A673 (cell line): ENCODE results near the gene MEA1. TPM values are rescaled to one million over a fixed set of nuclear protein-coding genes. Genes with fewer than 3 reads are reported as not detected.

ENCODE experiments used
- BruUV-seq: library from RNA; stranded (reverse); fragments of 400-500 nt; replicated peaks from 2 replicates; lab custom pipeline; 2021; lab: Mats Ljungman, UMichigan
- CTCF ChIA-PET: fragments of 300-600 bp; sonication (Branson Sonifier 250); formaldehyde crosslinking; loops from one replicate; lab custom pipeline; 2022; ENCODE audit warnings: antibody characterized with exemption; lab: Charles Lee
- POLR2A ChIA-PET: fragments of 300-600 bp; sonication (Branson Sonifier 250); formaldehyde crosslinking; loops from one replicate; lab custom pipeline; 2022; ENCODE audit warnings: antibody characterized with exemption; ENCODE audit not compliant: low non-redundant PET; lab: Charles Lee
- DNase-seq: peaks from one replicate; pipeline ENCODE4 v3.0.0-alpha.2; 2015; ENCODE audit warnings: low spot score
- H3K27ac ChIP-seq: fragments of 200-600 bp; sonication (generic); 2 replicates; pipeline ENCODE4 v1.5.1; 2016; ENCODE audit warnings: mixed run types, low read depth, mild to moderate bottlenecking, mixed read lengths, antibody characterized with exemption, low read length; ENCODE audit not compliant: poor library complexity, severe bottlenecking
- H3K27me3 ChIP-seq: fragments of 200-600 bp; sonication (generic); replicated peaks from 2 replicates; pipeline ENCODE4 v1.6.1; 2017; ENCODE audit warnings: mixed run types, low read depth, mild to moderate bottlenecking, mixed read lengths, antibody characterized with exemption, low read length; ENCODE audit not compliant: insufficient read depth, poor library complexity
- H3K36me3 ChIP-seq: fragments of 200-600 bp; sonication (generic); 2 replicates; pipeline ENCODE4 v1.6.1; 2016; ENCODE audit warnings: mixed run types, mild to moderate bottlenecking, mixed read lengths, antibody characterized with exemption, low read length; ENCODE audit not compliant: insufficient read depth, poor library complexity, severe bottlenecking
- H3K4me1 ChIP-seq: fragments of 200-600 bp; sonication (generic); 2 replicates; pipeline ENCODE4 v1.6.1; 2017; ENCODE audit warnings: mixed run types, mild to moderate bottlenecking, mixed read lengths, antibody characterized with exemption, low read length; ENCODE audit not compliant: insufficient read depth, poor library complexity, severe bottlenecking
- H3K4me3 ChIP-seq: fragments of 200-600 bp; sonication (generic); 2 replicates; pipeline ENCODE4 v1.5.1; 2016; ENCODE audit warnings: low read depth, mixed run types, mild to moderate bottlenecking, mixed read lengths, low read length; ENCODE audit not compliant: poor library complexity, severe bottlenecking
- H3K9me3 ChIP-seq: fragments of 200-600 bp; sonication (generic); 2 replicates; pipeline ENCODE4 v1.6.1; 2016; ENCODE audit warnings: mixed run types, low read depth, mild to moderate bottlenecking, mixed read lengths, antibody characterized with exemption, low read length; ENCODE audit not compliant: poor library complexity, severe bottlenecking
- EZH2 ChIP-seq: fragments of 200-600 bp; sonication (generic); IDR thresholded peaks from 2 replicates; pipeline ENCODE4 v1.6.1; 2017; ENCODE audit warnings: borderline replicate concordance, low read depth, mild to moderate bottlenecking, mixed read lengths, antibody characterized with exemption, low read length; ENCODE audit not compliant: poor library complexity, severe bottlenecking
- intact Hi-C: fragments of 100-400 bp; cut with micrococcal nuclease; formaldehyde crosslinking; loops from one replicate; pipeline ENCODE4 v1.10.0; 2022; ENCODE audit not compliant: unreplicated experiment
- total RNA-seq: library from RNA; stranded (reverse); gene quantifications from 2 replicates; pipeline ENCODE4 v1.2.3, GENCODE V29; 2021
- TF ChIP-seq, protein P1 (sequence below): fragments of 300-800, 200-600 bp; sonication (generic); conservative IDR thresholded peaks from 2 replicates; pipeline ENCODE4 v1.5.1; 2017; ENCODE audit warnings: low read depth, mild to moderate bottlenecking, antibody characterized with exemption, low read length, moderate library complexity, mixed read lengths

Gene MEA1
- total RNA-seq, 1 experiment from 2014 or later: 125 TPM

DNA sequence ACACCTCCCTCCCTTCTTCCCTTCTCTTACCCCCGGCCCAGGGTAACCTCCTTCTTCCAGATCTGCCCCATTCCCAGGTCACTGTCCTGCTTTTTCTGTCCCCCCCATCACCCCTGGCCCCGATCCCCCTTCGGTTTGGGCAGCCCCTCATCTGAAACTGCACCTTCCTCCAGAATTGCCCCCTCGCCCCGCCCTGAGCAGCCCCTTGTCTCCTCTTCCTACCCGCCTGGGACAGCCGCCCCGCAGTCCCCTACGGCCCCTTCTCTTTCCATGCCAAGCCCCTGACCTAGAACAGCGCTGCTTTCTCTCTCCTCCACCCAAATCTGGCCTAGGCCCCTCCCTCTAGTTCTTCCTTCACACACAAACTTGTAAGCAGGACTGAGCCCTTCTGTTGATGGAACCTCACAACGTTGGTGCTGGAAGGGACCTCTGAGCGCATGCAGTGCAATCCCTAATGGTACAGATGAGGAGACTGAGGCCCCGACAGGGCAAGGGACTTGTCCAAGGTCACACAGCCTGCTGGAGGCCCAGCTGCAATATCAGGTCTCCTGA lies 28.7 kb downstream of the MEA1 start:
- peak overlapping the region; percentile 92 for H3K27ac ChIP-seq
- peaks cover 7% of the 10 kb centered on the region for H3K4me1 ChIP-seq
- H3K9me3 ChIP-seq: no peaks in the 10 kb centered on the region
- no peak for TF ChIP-seq EZH2
- TF ChIP-seq, protein P1, sequence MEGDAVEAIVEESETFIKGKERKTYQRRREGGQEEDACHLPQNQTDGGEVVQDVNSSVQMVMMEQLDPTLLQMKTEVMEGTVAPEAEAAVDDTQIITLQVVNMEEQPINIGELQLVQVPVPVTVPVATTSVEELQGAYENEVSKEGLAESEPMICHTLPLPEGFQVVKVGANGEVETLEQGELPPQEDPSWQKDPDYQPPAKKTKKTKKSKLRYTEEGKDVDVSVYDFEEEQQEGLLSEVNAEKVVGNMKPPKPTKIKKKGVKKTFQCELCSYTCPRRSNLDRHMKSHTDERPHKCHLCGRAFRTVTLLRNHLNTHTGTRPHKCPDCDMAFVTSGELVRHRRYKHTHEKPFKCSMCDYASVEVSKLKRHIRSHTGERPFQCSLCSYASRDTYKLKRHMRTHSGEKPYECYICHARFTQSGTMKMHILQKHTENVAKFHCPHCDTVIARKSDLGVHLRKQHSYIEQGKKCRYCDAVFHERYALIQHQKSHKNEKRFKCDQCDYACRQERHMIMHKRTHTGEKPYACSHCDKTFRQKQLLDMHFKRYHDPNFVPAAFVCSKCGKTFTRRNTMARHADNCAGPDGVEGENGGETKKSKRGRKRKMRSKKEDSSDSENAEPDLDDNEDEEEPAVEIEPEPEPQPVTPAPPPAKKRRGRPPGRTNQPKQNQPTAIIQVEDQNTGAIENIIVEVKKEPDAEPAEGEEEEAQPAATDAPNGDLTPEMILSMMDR: no peak
- peaks cover 14% of the 10 kb centered on the region for H3K36me3 ChIP-seq
- H3K4me3 ChIP-seq: peak overlapping the region; percentile 90
- intact Hi-C loops: no loop called here
- no TSS peak for BruUV-seq
- ChIA-PET POLR2A (no interaction called here), CTCF (interaction anchor here (0.6 kb wide), 1 partner anchor 75 kb away, joined by 4 read pairs; no protein-coding TSS in a partner anchor)
- H3K27me3 ChIP-seq: no peaks in the 10 kb centered on the region
- DNase-seq: peak; percentile 30

DNA sequence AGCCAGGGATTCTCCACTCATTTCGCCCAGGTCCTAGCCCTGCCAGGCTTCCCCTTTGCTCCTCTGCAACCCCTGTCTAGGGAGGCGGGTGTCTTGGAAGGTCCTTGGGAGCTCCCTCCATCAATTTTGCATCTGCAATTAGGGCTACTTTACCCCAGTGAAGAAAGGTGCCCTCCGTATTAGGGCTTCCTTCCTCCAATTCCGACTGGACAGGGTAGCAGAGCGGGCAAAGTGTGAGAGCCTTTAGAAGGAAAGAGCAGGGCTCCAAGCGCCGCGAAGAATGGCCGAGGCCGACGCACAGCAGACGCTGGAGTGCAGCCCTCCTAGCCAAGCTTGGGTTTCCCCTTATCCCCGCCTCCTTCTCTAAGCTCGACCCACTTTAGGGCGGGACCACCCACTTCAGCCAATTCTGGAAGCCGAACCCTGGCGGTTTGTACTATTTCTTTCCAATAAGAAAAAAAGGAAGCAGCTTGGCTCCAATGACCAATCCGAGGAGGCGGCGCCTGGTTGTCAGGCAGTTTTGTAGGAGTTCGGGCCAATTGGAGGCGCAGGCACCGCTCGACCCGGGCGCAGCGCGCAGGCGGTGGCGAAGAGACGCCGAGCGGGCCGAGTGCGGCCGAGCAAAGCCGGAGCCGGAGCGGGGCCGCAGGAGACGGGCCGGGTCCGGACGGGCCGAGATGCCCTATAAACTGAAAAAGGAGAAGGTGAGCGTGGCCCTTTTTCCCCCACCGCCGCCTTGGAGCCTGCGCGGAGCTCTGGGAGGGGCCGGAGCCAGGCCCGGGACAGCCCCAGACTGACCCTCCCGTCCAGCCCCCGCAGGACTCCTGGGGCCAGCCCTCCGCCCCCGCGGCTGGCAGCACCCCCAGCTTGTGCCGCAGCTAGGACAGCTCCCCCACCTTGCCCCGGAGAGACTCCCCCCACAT lies 29.5 kb downstream of the MEA1 start, which contains the start of gene PPP2R5D:
TSS of gene PPP2R5D (plus strand) at position 570 of the 923 bp plus-strand sequence. CDS start at position 678, 108 bp downstream.
- peaks cover 6% of the 10 kb centered on the region for H3K36me3 ChIP-seq
- peak within 1 kb of the TSS; percentile 92 for H3K27ac ChIP-seq
- BruUV-seq: no TSS peak
- peak; percentile 100 for DNase-seq
- intact Hi-C loops: no loop called here
- no peaks in the 10 kb centered on the region for H3K9me3 ChIP-seq
- CTCF ChIA-PET: interaction anchor here (0.5 to 0.7 kb wide), 4 partner anchors 13 to 80 kb away, joined by 3 to 4 read pairs (median 4); no protein-coding TSS in a partner anchor
- peaks cover 13% of the 10 kb centered on the region for H3K4me1 ChIP-seq
- POLR2A ChIA-PET: interaction anchor here (0.5 to 0.9 kb wide), 4 partner anchors 30 to 187 kb away, joined by 3 to 22 read pairs (median 3); partner anchors contain the start of genes CNPY3 and KLHDC3
- TF ChIP-seq, protein P1: no peak
- no peak for TF ChIP-seq EZH2
- no peaks in the 10 kb centered on the region for H3K27me3 ChIP-seq
- H3K4me3 ChIP-seq: peak within 1 kb of the TSS; percentile 90

DNA sequence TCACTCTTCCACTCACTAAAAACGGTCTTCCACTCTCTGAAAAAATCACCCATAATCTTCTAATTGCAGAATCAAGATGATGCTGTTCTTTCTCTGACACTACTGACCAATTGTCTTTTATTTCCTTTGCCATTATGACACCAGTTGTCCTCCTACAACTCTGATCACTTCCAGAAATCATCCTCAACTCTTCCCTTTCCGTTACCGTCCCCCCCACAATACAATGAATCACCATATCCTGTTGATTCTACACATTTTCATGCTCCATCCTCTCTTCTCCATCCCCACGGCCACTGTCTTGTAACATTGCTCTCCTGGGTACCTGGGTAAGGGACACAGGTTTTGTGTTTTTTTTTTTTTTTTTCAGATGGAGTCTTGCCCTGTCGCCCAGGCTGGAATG lies 31.9 kb downstream of the MEA1 start:
- DNase-seq: no peak
- BruUV-seq: no TSS peak
- intact Hi-C loops: no loop called here
- Histone ChIP-seq H3K36me3 (peaks cover 7% of the 10 kb centered on the region), H3K4me1 (peaks cover 6% of the 10 kb centered on the region), H3K27me3 (no peaks in the 10 kb centered on the region), H3K4me3 (no peak overlapping the region), H3K27ac (no peak overlapping the region), H3K9me3 (no peaks in the 10 kb centered on the region)
- ChIA-PET CTCF (no interaction called here), POLR2A (no interaction called here)
- TF ChIP-seq, protein P1: no peak
- TF ChIP-seq EZH2: no peak
